GM12874 (cell line): ENCODE measurements around the gene PCDHGB2.

Experiments
- TF ChIP-seq, protein P1 (sequence below): IDR thresholded peaks from 2 replicates; pipeline ENCODE4 v1.5.1; 2011; ENCODE audit warnings: low read depth, mild to moderate bottlenecking, control low read depth, low read length, moderate library complexity; ENCODE audit not compliant: insufficient read depth

The PCDHGB2 gene

DNA sequence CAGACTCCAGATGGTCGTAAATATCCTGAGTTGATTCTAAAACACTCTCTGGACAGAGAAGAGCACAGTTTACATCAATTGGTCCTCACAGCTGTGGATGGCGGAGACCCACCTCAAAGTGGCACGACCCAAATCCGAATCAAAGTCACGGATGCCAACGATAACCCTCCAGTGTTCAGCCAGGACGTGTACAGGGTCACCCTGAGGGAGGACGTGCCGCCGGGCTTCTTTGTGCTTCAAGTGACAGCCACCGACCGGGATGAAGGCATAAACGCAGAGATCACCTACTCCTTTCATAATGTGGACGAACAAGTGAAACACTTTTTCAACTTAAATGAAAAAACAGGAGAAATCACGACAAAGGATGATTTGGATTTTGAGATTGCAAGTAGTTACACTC is 891 bp downstream of the PCDHGB2 start:
- TF ChIP-seq, protein P1, sequence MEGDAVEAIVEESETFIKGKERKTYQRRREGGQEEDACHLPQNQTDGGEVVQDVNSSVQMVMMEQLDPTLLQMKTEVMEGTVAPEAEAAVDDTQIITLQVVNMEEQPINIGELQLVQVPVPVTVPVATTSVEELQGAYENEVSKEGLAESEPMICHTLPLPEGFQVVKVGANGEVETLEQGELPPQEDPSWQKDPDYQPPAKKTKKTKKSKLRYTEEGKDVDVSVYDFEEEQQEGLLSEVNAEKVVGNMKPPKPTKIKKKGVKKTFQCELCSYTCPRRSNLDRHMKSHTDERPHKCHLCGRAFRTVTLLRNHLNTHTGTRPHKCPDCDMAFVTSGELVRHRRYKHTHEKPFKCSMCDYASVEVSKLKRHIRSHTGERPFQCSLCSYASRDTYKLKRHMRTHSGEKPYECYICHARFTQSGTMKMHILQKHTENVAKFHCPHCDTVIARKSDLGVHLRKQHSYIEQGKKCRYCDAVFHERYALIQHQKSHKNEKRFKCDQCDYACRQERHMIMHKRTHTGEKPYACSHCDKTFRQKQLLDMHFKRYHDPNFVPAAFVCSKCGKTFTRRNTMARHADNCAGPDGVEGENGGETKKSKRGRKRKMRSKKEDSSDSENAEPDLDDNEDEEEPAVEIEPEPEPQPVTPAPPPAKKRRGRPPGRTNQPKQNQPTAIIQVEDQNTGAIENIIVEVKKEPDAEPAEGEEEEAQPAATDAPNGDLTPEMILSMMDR: no peak

DNA sequence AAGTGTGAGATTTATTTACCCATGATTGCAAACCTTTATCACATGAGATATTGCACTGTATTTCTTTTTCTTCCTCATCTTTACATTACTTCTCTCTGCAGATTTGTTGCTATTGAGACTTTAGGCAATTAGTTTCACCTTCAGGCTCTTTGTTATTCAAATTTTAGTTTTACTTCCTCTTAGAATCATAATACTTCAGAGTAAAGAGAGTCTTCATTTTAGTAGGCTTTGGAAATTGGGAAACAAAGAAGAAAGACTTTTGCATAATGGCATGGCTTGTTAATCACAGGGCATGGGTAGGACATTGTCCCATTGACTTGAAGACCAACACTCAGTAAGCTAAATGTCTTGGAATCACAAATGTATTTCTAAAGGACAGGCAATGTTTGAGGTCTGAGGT is 2.9 kb downstream of the PCDHGB2 start:
- TF ChIP-seq, protein P1: no peak

DNA sequence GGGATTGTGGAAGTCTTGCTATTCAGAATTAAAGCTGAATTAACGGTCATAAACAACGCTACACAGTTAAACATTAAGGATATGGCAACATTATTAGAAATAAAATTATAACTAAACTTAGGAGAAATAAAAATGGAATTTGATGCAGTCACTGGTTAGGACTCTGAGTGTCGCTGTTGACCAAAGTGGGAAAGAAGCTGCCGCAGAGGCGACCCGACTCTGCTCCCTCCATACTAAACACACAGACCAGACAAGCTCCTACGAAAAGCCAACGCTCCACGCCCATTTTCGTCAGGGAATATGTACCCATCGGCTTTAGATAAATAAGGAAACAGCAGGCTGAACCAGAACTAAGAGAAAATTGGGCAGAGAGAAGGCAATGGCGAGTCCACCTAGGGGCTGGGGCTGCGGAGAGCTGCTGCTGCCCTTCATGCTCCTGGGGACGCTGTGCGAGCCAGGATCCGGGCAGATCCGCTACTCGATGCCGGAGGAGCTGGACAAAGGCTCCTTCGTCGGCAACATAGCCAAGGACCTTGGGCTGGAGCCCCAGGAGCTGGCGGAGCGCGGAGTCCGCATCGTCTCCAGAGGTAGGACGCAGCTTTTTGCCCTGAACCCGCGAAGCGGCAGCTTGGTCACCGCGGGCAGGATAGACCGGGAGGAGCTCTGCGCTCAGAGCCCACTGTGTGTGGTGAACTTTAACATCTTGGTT is 4.3 kb downstream of the PCDHGB2 start, which contains the start of gene PCDHGA5:
PCDHGA5 (plus strand) TSS at position 211 of the 709 bp plus-strand sequence; CDS start at position 380, 169 bp downstream.
- TF ChIP-seq, protein P1: no peak

DNA sequence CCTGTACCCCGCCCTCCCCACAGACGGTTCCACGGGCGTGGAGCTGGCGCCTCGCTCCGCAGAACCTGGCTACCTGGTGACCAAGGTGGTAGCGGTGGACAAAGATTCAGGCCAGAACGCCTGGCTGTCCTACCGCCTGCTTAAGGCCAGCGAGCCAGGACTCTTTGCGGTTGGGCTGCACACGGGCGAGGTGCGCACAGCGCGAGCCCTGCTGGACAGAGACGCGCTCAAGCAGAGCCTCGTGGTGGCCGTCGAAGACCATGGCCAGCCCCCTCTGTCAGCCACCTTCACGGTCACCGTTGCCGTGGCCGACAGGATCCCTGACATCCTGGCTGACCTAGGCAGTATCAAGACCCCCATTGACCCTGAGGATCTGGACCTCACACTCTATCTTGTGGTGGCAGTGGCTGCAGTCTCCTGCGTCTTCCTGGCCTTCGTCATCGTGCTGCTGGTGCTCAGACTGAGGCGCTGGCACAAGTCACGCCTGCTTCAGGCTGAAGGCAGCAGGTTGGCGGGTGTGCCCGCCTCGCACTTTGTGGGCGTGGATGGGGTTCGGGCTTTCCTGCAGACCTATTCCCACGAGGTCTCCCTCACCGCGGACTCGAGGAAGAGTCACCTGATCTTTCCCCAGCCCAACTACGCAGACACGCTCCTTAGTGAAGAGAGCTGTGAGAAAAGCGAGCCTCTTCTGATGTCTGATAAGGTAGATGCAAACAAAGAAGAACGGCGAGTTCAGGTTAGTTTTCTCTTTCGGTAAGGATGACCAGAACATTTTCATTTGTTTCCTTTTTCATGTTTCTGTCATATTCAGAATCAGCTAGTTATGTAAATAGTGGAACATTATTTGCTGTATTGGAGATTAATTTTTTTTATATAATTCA is 6.5 kb downstream of the PCDHGB2 start:
- TF ChIP-seq, protein P1: no peak

DNA sequence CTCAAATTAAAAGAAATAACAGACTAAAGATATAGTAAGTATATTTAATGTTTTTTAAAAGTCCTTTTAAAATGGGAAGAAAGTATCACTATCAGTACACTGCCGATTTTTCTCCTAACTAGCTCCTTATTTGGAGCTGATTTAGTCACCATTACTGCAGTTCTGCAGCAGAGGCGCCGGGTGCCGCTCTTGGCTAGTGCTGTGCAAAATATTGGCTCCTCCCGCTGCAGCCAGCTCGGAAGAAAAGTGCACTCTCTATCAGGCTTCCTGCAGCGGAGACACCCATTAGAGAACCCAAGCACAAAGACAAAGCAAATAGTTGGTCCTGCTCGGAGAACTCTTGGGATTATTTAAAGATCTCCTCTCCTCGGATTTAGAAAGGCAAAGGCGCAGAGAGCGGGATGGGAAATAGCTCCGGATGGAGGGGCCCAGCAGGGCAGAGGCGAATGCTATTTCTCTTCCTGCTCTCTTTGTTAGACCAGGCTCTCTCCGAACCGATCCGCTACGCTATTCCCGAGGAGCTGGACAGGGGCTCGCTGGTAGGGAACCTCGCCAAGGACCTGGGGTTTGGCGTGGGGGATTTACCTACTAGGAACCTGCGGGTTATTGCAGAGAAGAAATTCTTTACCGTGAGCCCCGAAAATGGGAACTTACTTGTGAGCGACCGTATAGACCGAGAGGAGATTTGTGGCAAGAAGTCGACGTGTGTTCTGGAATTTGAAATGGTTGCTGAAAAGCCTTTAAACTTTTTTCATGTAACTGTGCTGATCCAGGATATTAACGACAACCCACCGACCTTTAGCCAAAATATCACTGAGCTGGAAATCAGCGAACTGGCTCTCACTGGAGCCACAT is 10.4 kb downstream of the PCDHGB2 start, which contains the start of gene PCDHGB3:
PCDHGB3 (plus strand) TSS at position 249 of the 855 bp plus-strand sequence; CDS start at position 402, 153 bp downstream.
- TF ChIP-seq, protein P1: peak; percentile 66

DNA sequence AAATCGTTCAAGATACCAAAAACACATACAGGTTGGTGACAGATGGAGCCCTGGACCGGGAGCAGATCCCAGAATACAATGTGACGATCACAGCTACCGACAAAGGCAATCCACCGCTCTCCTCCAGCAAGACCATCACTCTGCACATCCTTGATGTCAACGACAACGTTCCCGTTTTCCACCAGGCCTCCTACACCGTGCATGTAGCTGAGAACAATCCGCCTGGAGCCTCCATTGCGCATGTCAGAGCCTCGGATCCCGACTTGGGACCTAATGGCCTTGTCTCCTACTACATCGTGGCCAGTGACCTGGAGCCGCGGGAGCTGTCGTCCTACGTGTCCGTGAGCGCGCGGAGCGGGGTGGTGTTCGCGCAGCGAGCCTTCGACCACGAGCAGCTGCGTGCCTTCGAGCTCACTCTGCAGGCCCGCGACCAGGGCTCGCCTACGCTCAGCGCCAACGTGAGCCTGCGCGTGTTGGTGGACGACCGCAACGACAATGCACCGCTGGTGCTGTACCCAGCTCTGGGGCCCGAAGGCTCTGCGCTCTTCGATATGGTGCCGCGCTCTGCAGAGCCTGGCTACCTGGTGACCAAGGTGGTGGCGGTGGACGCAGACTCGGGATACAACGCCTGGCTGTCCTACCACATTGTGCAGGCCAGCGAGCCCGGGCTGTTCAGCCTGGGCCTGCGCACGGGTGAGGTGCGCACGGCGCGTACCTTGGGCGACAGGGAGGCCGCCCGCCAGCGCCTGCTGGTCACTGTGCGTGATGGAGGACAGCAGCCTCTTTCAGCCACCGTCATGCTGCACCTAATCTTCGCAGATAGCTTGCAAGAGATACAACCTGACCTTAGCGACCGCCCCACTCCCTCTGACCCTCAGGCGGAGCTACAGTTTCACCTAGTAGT is 12.0 kb downstream of the PCDHGB2 start:
- TF ChIP-seq, protein P1: no peak
